Parathyroid adenoma (tissue), 2 donors: Measurements from ENCODE around the gene FBLN2.
"Not testable (repeated sequence)": the region's sequence is repeated elsewhere in the genome, so short reads cannot be mapped to it uniquely, and the experiment has no call there.

Source experiments
- H2AFZ ChIP-seq: fragments of 300-600 bp; sonication (generic); one replicate; pipeline ENCODE4 v1.7.0; 2017; ENCODE audit warnings: antibody characterized with exemption, mild to moderate bottlenecking
- H3K27ac ChIP-seq: fragments of 300-600 bp; sonication (generic); one replicate; pipeline ENCODE4 v1.7.0; 2017
- H3K27me3 ChIP-seq: fragments of 300-600 bp; sonication (generic); one replicate; pipeline ENCODE4 v1.7.0; 2017; ENCODE audit warnings: low read length; ENCODE audit not compliant: control insufficient read depth, insufficient read depth
- H3K36me3 ChIP-seq: fragments of 300-600 bp; sonication (generic); one replicate; pipeline ENCODE4 v1.7.0; 2017; ENCODE audit warnings: low read length; ENCODE audit not compliant: control insufficient read depth, insufficient read depth
- H3K4me1 ChIP-seq: fragments of 300-600 bp; sonication (generic); one replicate; pipeline ENCODE4 v1.7.0; 2017; ENCODE audit warnings: control low read depth
- H3K4me2 ChIP-seq: fragments of 300-600 bp; sonication (generic); one replicate; pipeline ENCODE4 v1.7.0; 2017; ENCODE audit warnings: low read length
- H3K4me3 ChIP-seq: fragments of 300-600 bp; sonication (generic); one replicate; pipeline ENCODE4 v1.7.0; 2017; ENCODE audit warnings: low read depth, low read length
- H3K79me2 ChIP-seq: fragments of 300-600 bp; sonication (generic); one replicate; pipeline ENCODE4 v1.7.0; 2017; ENCODE audit warnings: control low read depth
- H3K9ac ChIP-seq: fragments of 300-600 bp; sonication (generic); one replicate; pipeline ENCODE4 v1.7.0; 2017; ENCODE audit warnings: mild to moderate bottlenecking
- H3K9me3 ChIP-seq: fragments of 300-600 bp; sonication (generic); one replicate; pipeline ENCODE4 v1.7.0; 2017; ENCODE audit warnings: low read length; ENCODE audit not compliant: control insufficient read depth
- TF ChIP-seq, protein P1 (sequence below): fragments of 300-600 bp; sonication (generic); IDR thresholded peaks from one replicate; pipeline ENCODE4 v1.7.0; 2017; ENCODE audit warnings: antibody characterized with exemption, mild to moderate bottlenecking
- donor health status: primary hyperparathyroidism.

Gene FBLN2

GRCh38 chr3:13548696-13549622 is at the start of gene FBLN2:
FBLN2 (plus strand) TSS chr3:13549125; CDS start chr3:13570356, 21,231 bp downstream.
- no peaks in the 10 kb centered on the region for H3K4me1 ChIP-seq
- H3K36me3 ChIP-seq = no peaks in the 10 kb centered on the region
- H3K9ac ChIP-seq = no peak within 1 kb of the TSS
- H2AFZ ChIP-seq = peak within 1 kb of the TSS; percentile 64
- no peak within 1 kb of the TSS for H3K27ac ChIP-seq
- peak within 1 kb of the TSS; percentile 50 for H3K4me2 ChIP-seq
- no peaks in the 10 kb centered on the region for H3K27me3 ChIP-seq
- H3K9me3 ChIP-seq = no peaks in the 10 kb centered on the region
- H3K4me3 ChIP-seq = peak within 1 kb of the TSS; percentile 27
- TF ChIP-seq, protein P1, sequence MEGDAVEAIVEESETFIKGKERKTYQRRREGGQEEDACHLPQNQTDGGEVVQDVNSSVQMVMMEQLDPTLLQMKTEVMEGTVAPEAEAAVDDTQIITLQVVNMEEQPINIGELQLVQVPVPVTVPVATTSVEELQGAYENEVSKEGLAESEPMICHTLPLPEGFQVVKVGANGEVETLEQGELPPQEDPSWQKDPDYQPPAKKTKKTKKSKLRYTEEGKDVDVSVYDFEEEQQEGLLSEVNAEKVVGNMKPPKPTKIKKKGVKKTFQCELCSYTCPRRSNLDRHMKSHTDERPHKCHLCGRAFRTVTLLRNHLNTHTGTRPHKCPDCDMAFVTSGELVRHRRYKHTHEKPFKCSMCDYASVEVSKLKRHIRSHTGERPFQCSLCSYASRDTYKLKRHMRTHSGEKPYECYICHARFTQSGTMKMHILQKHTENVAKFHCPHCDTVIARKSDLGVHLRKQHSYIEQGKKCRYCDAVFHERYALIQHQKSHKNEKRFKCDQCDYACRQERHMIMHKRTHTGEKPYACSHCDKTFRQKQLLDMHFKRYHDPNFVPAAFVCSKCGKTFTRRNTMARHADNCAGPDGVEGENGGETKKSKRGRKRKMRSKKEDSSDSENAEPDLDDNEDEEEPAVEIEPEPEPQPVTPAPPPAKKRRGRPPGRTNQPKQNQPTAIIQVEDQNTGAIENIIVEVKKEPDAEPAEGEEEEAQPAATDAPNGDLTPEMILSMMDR = no peak
- no peaks in the 10 kb centered on the region for H3K79me2 ChIP-seq

DNA sequence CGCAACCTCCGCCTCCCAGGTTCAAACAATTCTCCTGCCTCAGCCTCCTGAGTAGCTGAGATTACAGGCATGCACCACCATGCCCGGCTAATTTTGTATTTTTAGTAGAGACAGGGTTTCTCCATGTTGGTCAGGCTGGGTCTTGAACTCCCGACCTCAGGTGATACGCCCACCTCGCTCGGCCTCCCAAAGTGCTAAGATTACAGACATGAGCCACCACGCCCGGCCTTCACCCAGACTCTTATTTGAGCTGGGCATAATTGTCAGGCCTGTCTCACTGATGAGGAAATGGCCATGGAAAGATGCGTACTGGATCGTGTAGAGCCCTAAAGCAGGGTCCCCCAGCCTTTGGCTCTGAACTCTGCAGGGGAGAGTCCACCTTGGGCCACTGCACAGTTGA is 49.7 kb upstream of the FBLN2 start:
- H3K4me2 ChIP-seq, H3K79me2 ChIP-seq, H3K4me3 ChIP-seq, H3K9me3 ChIP-seq, H3K4me1 ChIP-seq, H3K9ac ChIP-seq, H3K27me3 ChIP-seq, H3K36me3 ChIP-seq, H2AFZ ChIP-seq, H3K27ac ChIP-seq: not testable (repeated sequence)

DNA sequence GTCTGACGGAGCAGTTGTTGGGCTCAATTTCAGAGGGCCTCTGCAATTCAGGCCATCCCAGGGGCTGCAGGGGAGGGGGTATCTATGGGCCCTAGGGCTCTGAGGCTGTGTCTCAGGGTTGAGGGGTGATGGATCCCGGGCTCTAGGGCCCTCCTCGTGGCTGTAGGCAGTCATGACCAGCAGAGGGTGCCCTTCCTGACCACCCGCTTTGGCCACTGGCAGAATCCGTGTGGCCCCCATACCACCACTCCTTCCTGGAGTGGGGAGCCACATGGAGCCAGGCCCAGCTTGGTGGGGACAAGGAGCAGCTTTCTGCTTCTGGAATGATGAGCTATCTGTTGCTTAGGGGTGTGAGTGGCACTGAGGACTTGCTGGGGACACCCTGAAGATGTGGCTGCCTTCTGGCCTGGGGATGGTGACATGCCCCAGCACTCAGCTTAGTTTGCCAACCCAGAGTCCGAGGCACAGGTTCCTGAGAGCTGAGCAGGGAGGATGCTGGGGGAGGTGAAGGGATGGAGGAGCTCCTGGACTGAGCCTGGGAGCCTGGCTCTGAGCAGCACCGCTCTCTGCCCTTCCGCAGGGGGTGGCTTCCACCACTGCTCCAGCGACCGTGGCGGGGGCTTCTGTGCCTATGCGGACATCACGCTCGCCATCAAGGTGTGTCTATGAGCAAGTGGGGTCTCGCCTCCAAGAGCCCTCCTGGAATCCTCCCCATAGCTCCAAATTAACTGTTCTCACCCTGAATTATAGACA is 48.6 kb upstream of the FBLN2 start:
- no peak overlapping the region for H3K4me3 ChIP-seq
- H3K9ac ChIP-seq = no peak overlapping the region

DNA sequence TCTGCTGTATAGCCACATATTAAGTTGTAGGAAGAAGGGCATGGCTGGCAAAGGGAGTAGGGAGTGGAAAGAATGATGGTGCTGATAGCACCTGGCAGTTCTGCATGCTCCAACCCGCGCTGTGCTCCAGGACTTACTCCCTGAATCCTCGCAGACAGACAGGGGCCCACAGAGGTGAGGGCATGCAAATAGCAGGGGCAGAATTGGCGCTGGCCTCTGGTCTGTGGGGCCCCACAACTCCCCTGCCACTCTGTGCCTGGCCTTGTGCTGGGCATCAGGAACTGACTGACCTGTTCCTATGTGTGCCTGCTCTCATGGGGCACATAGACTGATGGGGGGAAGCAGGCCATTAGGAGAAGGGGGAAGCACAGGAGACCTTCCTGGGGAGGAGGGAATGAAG is 47.9 kb upstream of the FBLN2 start:
- Histone ChIP-seq H3K9ac (no peak overlapping the region), H3K4me2 (no peak overlapping the region), H2AFZ (no peak overlapping the region), H3K4me1 (peaks cover 6% of the 10 kb centered on the region), H3K27ac (no peak overlapping the region), H3K36me3 (no peaks in the 10 kb centered on the region), H3K9me3 (no peaks in the 10 kb centered on the region), H3K79me2 (peaks cover 4% of the 10 kb centered on the region), H3K4me3 (no peak overlapping the region), H3K27me3 (no peaks in the 10 kb centered on the region)
- TF ChIP-seq, protein P1 = no peak

More for the DNA sequence above, 48.6 kb upstream of the FBLN2 start:
- no peak overlapping the region for H2AFZ ChIP-seq
- TF ChIP-seq, protein P1 = peak; percentile 47
- H3K36me3 ChIP-seq = no peaks in the 10 kb centered on the region
- H3K27ac ChIP-seq = no peak overlapping the region
- H3K4me1 ChIP-seq = peaks cover 6% of the 10 kb centered on the region
- H3K4me2 ChIP-seq = no peak overlapping the region
- H3K27me3 ChIP-seq = no peaks in the 10 kb centered on the region
- H3K79me2 ChIP-seq = peaks cover 4% of the 10 kb centered on the region
- no peaks in the 10 kb centered on the region for H3K9me3 ChIP-seq

GRCh38 chr3:13501521-13501920 is 47.4 kb upstream of the FBLN2 start:
- Histone ChIP-seq H3K4me3 (no peak overlapping the region), H3K36me3 (no peaks in the 10 kb centered on the region), H2AFZ (no peak overlapping the region), H3K4me2 (no peak overlapping the region), H3K4me1 (peaks cover 4% of the 10 kb centered on the region), H3K9me3 (no peaks in the 10 kb centered on the region), H3K9ac (no peak overlapping the region), H3K27ac (no peak overlapping the region), H3K79me2 (peaks cover 4% of the 10 kb centered on the region), H3K27me3 (no peaks in the 10 kb centered on the region)
- TF ChIP-seq, protein P1 = no peak
